Measurements from ENCODE around the gene ARMC9. TPM values are rescaled to one million over a fixed set of nuclear protein-coding genes. Genes with fewer than 3 reads are reported as not detected.

Gene ARMC9, protein sequence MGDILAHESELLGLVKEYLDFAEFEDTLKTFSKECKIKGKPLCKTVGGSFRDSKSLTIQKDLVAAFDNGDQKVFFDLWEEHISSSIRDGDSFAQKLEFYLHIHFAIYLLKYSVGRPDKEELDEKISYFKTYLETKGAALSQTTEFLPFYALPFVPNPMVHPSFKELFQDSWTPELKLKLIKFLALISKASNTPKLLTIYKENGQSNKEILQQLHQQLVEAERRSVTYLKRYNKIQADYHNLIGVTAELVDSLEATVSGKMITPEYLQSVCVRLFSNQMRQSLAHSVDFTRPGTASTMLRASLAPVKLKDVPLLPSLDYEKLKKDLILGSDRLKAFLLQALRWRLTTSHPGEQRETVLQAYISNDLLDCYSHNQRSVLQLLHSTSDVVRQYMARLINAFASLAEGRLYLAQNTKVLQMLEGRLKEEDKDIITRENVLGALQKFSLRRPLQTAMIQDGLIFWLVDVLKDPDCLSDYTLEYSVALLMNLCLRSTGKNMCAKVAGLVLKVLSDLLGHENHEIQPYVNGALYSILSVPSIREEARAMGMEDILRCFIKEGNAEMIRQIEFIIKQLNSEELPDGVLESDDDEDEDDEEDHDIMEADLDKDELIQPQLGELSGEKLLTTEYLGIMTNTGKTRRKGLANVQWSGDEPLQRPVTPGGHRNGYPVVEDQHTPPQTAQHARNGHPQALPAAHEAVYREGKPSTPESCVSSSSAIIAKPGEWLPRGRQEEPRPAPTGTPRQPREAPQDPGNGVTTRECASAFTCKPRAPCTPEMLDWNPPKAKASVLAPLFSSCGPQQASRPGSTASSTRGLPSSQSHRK
- polyA plus RNA-seq, result 10 to 100 TPM in 1 of 4 donors, 1 to 10 TPM in 2, under 1 TPM in 1; 0.67 to 10.6 (median 3.5) TPM
- long read RNA-seq, donor 1, result 0 reads
- long read RNA-seq, donor 2, result 0 reads
- long read RNA-seq, donor 3, partial matches to known transcripts, result 0 of 1 reads
- long read RNA-seq, donor 3, other reads (novel, unspliced or antisense), result 0 of 1 reads
- long read RNA-seq, donor 4, result 0 reads
- long read RNA-seq, donor 5, result 0 reads
- long read RNA-seq, donor 6, result 0 reads
- long read RNA-seq, donor 7, result 0 reads
- long read RNA-seq, donor 8, result 0 reads
- long read RNA-seq, donor 9, result 0 reads
- long read RNA-seq, donor 10, partial matches to known transcripts, result 0 of 1 reads
- long read RNA-seq, donor 10, other reads (novel, unspliced or antisense), result 0 of 1 reads

DNA sequence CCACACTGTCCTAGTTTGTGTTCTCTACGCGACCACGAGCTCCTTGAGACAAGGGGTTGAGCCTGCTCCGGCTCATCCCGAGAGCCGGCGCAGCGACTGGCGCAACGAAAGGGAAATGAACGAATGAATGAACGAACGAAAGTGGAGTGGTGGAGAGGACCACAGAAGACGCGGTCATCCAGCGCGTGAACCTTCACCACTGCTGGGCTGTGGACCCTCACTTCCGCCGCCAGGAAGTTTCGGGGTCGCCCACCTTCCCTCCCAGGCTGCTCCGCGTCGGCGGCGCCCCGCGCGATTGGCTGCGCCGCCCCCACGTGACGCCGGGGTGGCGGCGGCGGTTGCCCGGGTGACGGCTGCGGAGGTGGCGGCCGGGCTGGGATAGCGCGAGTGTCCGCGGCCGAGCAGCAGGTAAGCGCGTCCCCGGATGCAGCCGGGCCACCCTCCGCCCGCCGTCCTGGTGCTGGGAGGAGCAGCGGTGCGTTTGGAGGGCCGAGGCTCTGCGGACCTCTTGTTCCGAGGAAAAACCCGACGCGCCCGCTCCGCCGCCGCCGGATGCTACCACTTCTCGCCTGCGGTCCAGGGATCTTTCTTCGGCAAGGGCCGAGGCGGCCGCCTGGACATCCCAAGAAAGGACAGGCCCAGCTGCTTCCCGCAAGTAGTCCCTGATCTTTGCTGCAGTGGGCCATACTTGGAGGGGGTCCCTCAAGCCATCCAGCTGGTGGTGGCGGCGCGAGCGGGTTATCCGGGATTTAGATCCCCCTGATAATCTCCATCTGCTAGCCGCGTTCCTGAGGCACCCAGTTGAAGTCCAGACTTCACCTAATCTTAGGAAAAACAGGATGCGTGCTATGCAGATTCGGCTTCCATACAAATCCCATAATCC, at the start of gene ARMC9:
ARMC9 (plus strand) TSS at position 341 of the 883 bp plus-strand sequence. CDS start 7,608 bp downstream, outside the sequence.
- FAIRE-seq, result no peak

DNA sequence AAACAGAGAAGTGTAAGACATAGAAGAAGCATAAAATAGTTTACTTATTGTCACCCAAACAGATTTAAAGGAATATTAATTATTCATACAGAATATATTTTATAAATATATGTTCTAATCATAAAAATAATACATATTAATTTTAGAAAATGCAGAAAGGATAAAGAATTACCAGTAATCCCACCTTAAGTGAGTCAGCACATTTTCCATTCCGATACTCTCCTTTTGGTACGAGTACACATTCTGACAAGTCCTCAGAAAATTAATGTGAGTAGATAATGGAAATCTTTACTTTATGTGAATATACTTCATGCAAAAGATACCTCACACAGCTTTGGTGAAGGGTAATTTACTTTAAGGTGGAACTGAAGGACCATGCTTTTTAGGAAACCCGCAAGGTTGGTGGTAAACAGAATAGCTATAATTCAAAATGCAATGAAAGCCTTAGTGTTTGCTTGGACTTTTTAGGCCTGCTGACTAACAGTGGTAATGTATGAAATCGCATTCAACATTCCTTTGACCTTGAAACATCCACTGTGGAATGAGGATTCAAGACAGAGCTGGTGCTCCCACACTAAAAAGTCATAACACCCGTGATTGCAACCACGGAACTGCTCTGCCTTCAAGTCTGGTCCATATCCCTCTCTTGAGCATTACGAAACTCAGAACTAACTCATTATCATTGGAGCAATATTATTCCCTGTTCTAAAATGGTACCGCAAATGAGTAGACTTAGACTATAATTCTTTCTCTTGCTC, 45.5 kb upstream of the ARMC9 start:
- Histone ChIP-seq H3K4me1 (ENCODE audit: control insufficient read depth in 3 of 3, insufficient read depth in 2 of 3, low read depth in 1 of 3, low read length in 2 of 3) (no peaks in the 10 kb centered on the region), H3K27ac (ENCODE audit: low read depth in 1 of 3, low read length in 2 of 3) (no peak overlapping the region), H3K27me3 (ENCODE audit: control insufficient read depth in 3 of 3, insufficient read depth in 3 of 3, low read length in 3 of 3) (no peaks in the 10 kb centered on the region), H3K36me3 (ENCODE audit: control insufficient read depth in 3 of 3, insufficient read depth in 2 of 3, low read depth in 1 of 3, low read length in 3 of 3) (peaks cover 0 to 30% (median 4%) of the 10 kb centered on the region in 3 donors), H3K4me3 (ENCODE audit: low read depth in 1 of 3, low read length in 3 of 3) (no peak overlapping the region), H3K9me3 (ENCODE audit: control insufficient read depth in 2 of 2, insufficient read depth in 1 of 2, low read depth in 1 of 2, low read length in 1 of 2) (no peaks in the 10 kb centered on the region)
- FAIRE-seq (no peak), DNase-seq (no peak)
- WGBS, 3 donors, result 96 to 97% (median 96%) methylated on average over 8 of the region's 8 CpGs

More for the DNA sequence above, at the start of gene ARMC9:
- DNase-seq, result peak; percentile 71 to 91
- peaks cover 0 to 8% (median 2%) of the 10 kb centered on the region in 3 donors for H3K4me1 ChIP-seq (ENCODE audit: control insufficient read depth in 3 of 3, insufficient read depth in 2 of 3, low read depth in 1 of 3, low read length in 2 of 3)
- no peaks in the 10 kb centered on the region for H3K9me3 ChIP-seq (ENCODE audit: control insufficient read depth in 2 of 2, insufficient read depth in 1 of 2, low read depth in 1 of 2, low read length in 1 of 2)
- H3K36me3 ChIP-seq (ENCODE audit: control insufficient read depth in 3 of 3, insufficient read depth in 2 of 3, low read depth in 1 of 3, low read length in 3 of 3), result peaks cover 0 to 6% (median 0%) of the 10 kb centered on the region in 3 donors
- 0 to 2% (median 1%) methylated on average over 77 to 83 of the region's 83 CpGs for WGBS, 3 donors
- H3K4me3 ChIP-seq (ENCODE audit: low read depth in 1 of 3, low read length in 3 of 3), result peak within 1 kb of the TSS; percentile 60 to 84 (median 64)
- peak within 1 kb of the TSS in 2 of 3 donors; percentile 53 to 71 for H3K27ac ChIP-seq (ENCODE audit: low read depth in 1 of 3, low read length in 2 of 3)
- no peaks in the 10 kb centered on the region for H3K27me3 ChIP-seq (ENCODE audit: control insufficient read depth in 3 of 3, insufficient read depth in 3 of 3, low read length in 3 of 3)

- H3K27ac ChIP-seq (ENCODE audit: low read depth in 1 of 3, low read length in 2 of 3), result no peak overlapping the region
- no peak for DNase-seq
- no peak overlapping the region for H3K4me3 ChIP-seq (ENCODE audit: low read depth in 1 of 3, low read length in 3 of 3)
- H3K36me3 ChIP-seq (ENCODE audit: control insufficient read depth in 3 of 3, insufficient read depth in 2 of 3, low read depth in 1 of 3, low read length in 3 of 3), result peaks cover 0 to 17% (median 4%) of the 10 kb centered on the region in 3 donors
- no peaks in the 10 kb centered on the region for H3K27me3 ChIP-seq (ENCODE audit: control insufficient read depth in 3 of 3, insufficient read depth in 3 of 3, low read length in 3 of 3)
- H3K9me3 ChIP-seq (ENCODE audit: control insufficient read depth in 2 of 2, insufficient read depth in 1 of 2, low read depth in 1 of 2, low read length in 1 of 2), result no peaks in the 10 kb centered on the region
- no peak for FAIRE-seq
- no peaks in the 10 kb centered on the region for H3K4me1 ChIP-seq (ENCODE audit: control insufficient read depth in 3 of 3, insufficient read depth in 2 of 3, low read depth in 1 of 3, low read length in 2 of 3)
Measured at GRCh38 chr2:231159306-231159705, 39.1 kb upstream of the ARMC9 start.

GRCh38 chr2:231160701-231161100, 37.7 kb upstream of the ARMC9 start:
- no peaks in the 10 kb centered on the region for H3K9me3 ChIP-seq (ENCODE audit: control insufficient read depth in 2 of 2, insufficient read depth in 1 of 2, low read depth in 1 of 2, low read length in 1 of 2)
- H3K4me1 ChIP-seq (ENCODE audit: control insufficient read depth in 3 of 3, insufficient read depth in 2 of 3, low read depth in 1 of 3, low read length in 2 of 3), result no peaks in the 10 kb centered on the region
- DNase-seq (no peak), FAIRE-seq (no peak)
- peak overlapping the region in 1 of 3 donors; percentile 80 for H3K27ac ChIP-seq (ENCODE audit: low read depth in 1 of 3, low read length in 2 of 3)
- H3K27me3 ChIP-seq (ENCODE audit: control insufficient read depth in 3 of 3, insufficient read depth in 3 of 3, low read length in 3 of 3), result no peaks in the 10 kb centered on the region
- 97 to 98% (median 97%) methylated on average over 5 of the region's 5 CpGs for WGBS, 3 donors
- H3K4me3 ChIP-seq (ENCODE audit: low read depth in 1 of 3, low read length in 3 of 3), result no peak overlapping the region
- peaks cover 6 to 16% (median 10%) of the 10 kb centered on the region in 3 donors for H3K36me3 ChIP-seq (ENCODE audit: control insufficient read depth in 3 of 3, insufficient read depth in 2 of 3, low read depth in 1 of 3, low read length in 3 of 3)

GRCh38 chr2:231161252-231161839, 37.1 kb upstream of the ARMC9 start:
- peaks cover 6 to 17% (median 10%) of the 10 kb centered on the region in 3 donors for H3K36me3 ChIP-seq (ENCODE audit: control insufficient read depth in 3 of 3, insufficient read depth in 2 of 3, low read depth in 1 of 3, low read length in 3 of 3)
- H3K27me3 ChIP-seq (ENCODE audit: control insufficient read depth in 3 of 3, insufficient read depth in 3 of 3, low read length in 3 of 3), result no peaks in the 10 kb centered on the region
- no peak for FAIRE-seq
- DNase-seq, result no peak
- 74 to 86% (median 79%) methylated on average over 7 of the region's 7 CpGs for WGBS, 3 donors
- H3K9me3 ChIP-seq (ENCODE audit: control insufficient read depth in 2 of 2, insufficient read depth in 1 of 2, low read depth in 1 of 2, low read length in 1 of 2), result no peaks in the 10 kb centered on the region
- peak overlapping the region in 1 of 3 donors; percentile 80 for H3K27ac ChIP-seq (ENCODE audit: low read depth in 1 of 3, low read length in 2 of 3)
- H3K4me3 ChIP-seq (ENCODE audit: low read depth in 1 of 3, low read length in 3 of 3), result no peak overlapping the region
- no peaks in the 10 kb centered on the region for H3K4me1 ChIP-seq (ENCODE audit: control insufficient read depth in 3 of 3, insufficient read depth in 2 of 3, low read depth in 1 of 3, low read length in 2 of 3)

GRCh38 chr2:231161877-231162329, 36.5 kb upstream of the ARMC9 start:
- 50 to 80% (median 74%) methylated on average over 2 of the region's 2 CpGs for WGBS, 3 donors
- DNase-seq (no peak), FAIRE-seq (no peak)
- no peaks in the 10 kb centered on the region for H3K9me3 ChIP-seq (ENCODE audit: control insufficient read depth in 2 of 2, insufficient read depth in 1 of 2, low read depth in 1 of 2, low read length in 1 of 2)
- H3K27me3 ChIP-seq (ENCODE audit: control insufficient read depth in 3 of 3, insufficient read depth in 3 of 3, low read length in 3 of 3), result no peaks in the 10 kb centered on the region
- H3K4me3 ChIP-seq (ENCODE audit: low read depth in 1 of 3, low read length in 3 of 3), result no peak overlapping the region
- peaks cover 6 to 17% (median 12%) of the 10 kb centered on the region in 3 donors for H3K36me3 ChIP-seq (ENCODE audit: control insufficient read depth in 3 of 3, insufficient read depth in 2 of 3, low read depth in 1 of 3, low read length in 3 of 3)
- no peaks in the 10 kb centered on the region for H3K4me1 ChIP-seq (ENCODE audit: control insufficient read depth in 3 of 3, insufficient read depth in 2 of 3, low read depth in 1 of 3, low read length in 2 of 3)
- peak overlapping the region in 1 of 3 donors; percentile 45 for H3K27ac ChIP-seq (ENCODE audit: low read depth in 1 of 3, low read length in 2 of 3)

- Histone ChIP-seq H3K4me3 (ENCODE audit: low read depth in 1 of 3, low read length in 3 of 3) (no peak overlapping the region), H3K4me1 (ENCODE audit: control insufficient read depth in 3 of 3, insufficient read depth in 2 of 3, low read depth in 1 of 3, low read length in 2 of 3) (no peaks in the 10 kb centered on the region), H3K9me3 (ENCODE audit: control insufficient read depth in 2 of 2, insufficient read depth in 1 of 2, low read depth in 1 of 2, low read length in 1 of 2) (no peaks in the 10 kb centered on the region), H3K36me3 (ENCODE audit: control insufficient read depth in 3 of 3, insufficient read depth in 2 of 3, low read depth in 1 of 3, low read length in 3 of 3) (peaks cover 6 to 14% (median 12%) of the 10 kb centered on the region in 3 donors), H3K27me3 (ENCODE audit: control insufficient read depth in 3 of 3, insufficient read depth in 3 of 3, low read length in 3 of 3) (no peaks in the 10 kb centered on the region), H3K27ac (ENCODE audit: low read depth in 1 of 3, low read length in 2 of 3) (no peak overlapping the region)
- no peak for FAIRE-seq
- 89 to 100% (median 94%) methylated on average over 3 of the region's 3 CpGs for WGBS, 3 donors
- DNase-seq, result no peak
Measured at GRCh38 chr2:231163011-231163410, 35.4 kb upstream of the ARMC9 start.
